H9 (cell line): ENCODE results near the gene PARD6B. TPM values are rescaled to one million over a fixed set of nuclear protein-coding genes. Genes with fewer than 3 reads are reported as not detected.

Experiments
- DNase-seq: peaks from one replicate; pipeline ENCODE4 v3.0.0-alpha.2; 2017
- H2AFZ ChIP-seq: one replicate; pipeline ENCODE4 v1.6.1; 2013; ENCODE audit warnings: mild to moderate bottlenecking, low read length, control low read depth, moderate library complexity
- H2AK5ac ChIP-seq: 2 replicates; pipeline ENCODE4 v1.6.1; 2013; ENCODE audit warnings: low read length, control low read depth, mixed read lengths; ENCODE audit not compliant: insufficient read length
- H2BK120ac ChIP-seq: one replicate; pipeline ENCODE4 v1.6.1; 2013; ENCODE audit warnings: low read depth, mild to moderate bottlenecking, low read length, control low read depth, inconsistent platforms; ENCODE audit not compliant: poor library complexity, severe bottlenecking
- H2BK12ac ChIP-seq: 2 replicates; pipeline ENCODE4 v1.6.1; 2013; ENCODE audit warnings: low read length, control low read depth, mixed read lengths, low read depth; ENCODE audit not compliant: insufficient read length
- H2BK15ac ChIP-seq: 2 replicates; pipeline ENCODE4 v1.6.1; 2013; ENCODE audit warnings: low read depth, low read length, control low read depth
- H2BK20ac ChIP-seq: one replicate; pipeline ENCODE4 v1.6.1; 2013; ENCODE audit warnings: low read depth, mild to moderate bottlenecking, low read length, control low read depth, inconsistent platforms; ENCODE audit not compliant: poor library complexity, severe bottlenecking
- H2BK5ac ChIP-seq: 2 replicates; pipeline ENCODE4 v1.6.1; 2013; ENCODE audit warnings: low read length, control low read depth, mixed read lengths; ENCODE audit not compliant: insufficient read length
- H3K14ac ChIP-seq: 2 replicates; pipeline ENCODE4 v1.6.1; 2013; ENCODE audit warnings: low read length, control low read depth; ENCODE audit not compliant: insufficient read depth
- H3K18ac ChIP-seq: 2 replicates; pipeline ENCODE4 v1.6.1; 2013; ENCODE audit warnings: low read depth, mild to moderate bottlenecking, mixed read lengths, low read length, control low read depth; ENCODE audit not compliant: insufficient read length
- H3K23ac ChIP-seq: 2 replicates; pipeline ENCODE4 v1.6.1; 2013; ENCODE audit warnings: low read length, control low read depth, mixed read lengths, low read depth; ENCODE audit not compliant: insufficient read length
- H3K23me2 ChIP-seq: 2 replicates; pipeline ENCODE4 v1.6.1; 2013; ENCODE audit warnings: low read depth, mild to moderate bottlenecking, mixed read lengths, low read length, control low read depth; ENCODE audit not compliant: insufficient read length, poor library complexity, severe bottlenecking
- H3K27ac ChIP-seq: 2 replicates; pipeline ENCODE4 v1.5.1; 2013; ENCODE audit warnings: low read length, control low read depth, mixed read lengths, low read depth; ENCODE audit not compliant: insufficient read length
- H3K27me3 ChIP-seq: 2 replicates; pipeline ENCODE4 v1.6.1; 2013; ENCODE audit warnings: low read length, control low read depth, inconsistent platforms; ENCODE audit not compliant: insufficient read depth
- H3K4ac ChIP-seq: 2 replicates; pipeline ENCODE4 v1.6.1; 2013; ENCODE audit warnings: low read depth, mild to moderate bottlenecking, control low read depth, inconsistent platforms, low read length, moderate library complexity
- H3K4me1 ChIP-seq: 2 replicates; pipeline ENCODE4 v1.6.1; 2013; ENCODE audit warnings: low read length, control low read depth, inconsistent platforms; ENCODE audit not compliant: insufficient read depth
- H3K4me2 ChIP-seq: 2 replicates; pipeline ENCODE4 v1.6.1; 2013; ENCODE audit warnings: low read length, control low read depth, mixed read lengths; ENCODE audit not compliant: insufficient read length, insufficient read depth
- H3K56ac ChIP-seq: 2 replicates; pipeline ENCODE4 v1.6.1; 2013; ENCODE audit warnings: low read depth, mild to moderate bottlenecking, mixed read lengths, low read length, control low read depth; ENCODE audit not compliant: insufficient read length
- H3K79me1 ChIP-seq: 2 replicates; pipeline ENCODE4 v1.6.1; 2013; ENCODE audit warnings: low read depth, mild to moderate bottlenecking, moderate library complexity, low read length, control low read depth, inconsistent platforms; ENCODE audit not compliant: insufficient read depth, poor library complexity, severe bottlenecking
- H3K79me2 ChIP-seq: 2 replicates; pipeline ENCODE4 v1.6.1; 2013; ENCODE audit warnings: low read length, control low read depth, inconsistent platforms; ENCODE audit not compliant: insufficient read depth
- H3K9ac ChIP-seq: 2 replicates; pipeline ENCODE4 v1.6.1; 2013; ENCODE audit warnings: low read length, control low read depth, mixed read lengths; ENCODE audit not compliant: insufficient read length; ENCODE audit errors: extremely low read depth
- H3K9me3 ChIP-seq: one replicate; pipeline ENCODE4 v1.6.1; 2013; ENCODE audit warnings: low read depth, low read length, inconsistent platforms; ENCODE audit not compliant: control insufficient read depth
- H3T11ph ChIP-seq: one replicate; pipeline ENCODE4 v1.6.1; 2013; ENCODE audit warnings: mild to moderate bottlenecking, low read length, control low read depth, inconsistent platforms
- H4K20me1 ChIP-seq: one replicate; pipeline ENCODE4 v1.6.1; 2013; ENCODE audit not compliant: control insufficient read depth, insufficient read length, insufficient read depth
- H4K5ac ChIP-seq: 2 replicates; pipeline ENCODE4 v1.6.1; 2013; ENCODE audit warnings: low read depth, mild to moderate bottlenecking, mixed read lengths, low read length, control low read depth; ENCODE audit not compliant: insufficient read length
- H4K8ac ChIP-seq: replicated peaks from 2 replicates; pipeline ENCODE4 v1.6.1; 2013; ENCODE audit warnings: low read length, control low read depth, mixed read lengths, low read depth; ENCODE audit not compliant: insufficient read length
- H4K91ac ChIP-seq: 2 replicates; pipeline ENCODE4 v1.6.1; 2013; ENCODE audit warnings: low read depth, mild to moderate bottlenecking, moderate library complexity, mixed read lengths, low read length, control low read depth; ENCODE audit not compliant: insufficient read length
- H3K27ac Mint-ChIP-seq, 3 experiments: 2 replicates in 2 of 3; 3 replicates in 1 of 3; pipeline ENCODE4 v1.8.0; 2020 to 2021; ENCODE audit warnings: mixed read lengths in 3 of 3, mild to moderate bottlenecking in 1 of 3, moderate library complexity in 1 of 3
- H3K27me3 Mint-ChIP-seq: 2 replicates; pipeline ENCODE4 v1.8.0; 2021; ENCODE audit warnings: low read depth, mild to moderate bottlenecking, moderate library complexity, mixed read lengths
- H3K36me3 Mint-ChIP-seq, 3 experiments: 2 replicates in 2 of 3; 3 replicates in 1 of 3; pipeline ENCODE4 v1.8.0; 2020 to 2021; ENCODE audit warnings: low read depth in 3 of 3, mixed read lengths in 3 of 3; ENCODE audit not compliant: insufficient read depth in 1 of 3
- H3K4me1 Mint-ChIP-seq, 2 experiments: 2 replicates each; pipeline ENCODE4 v1.8.0; 2020; ENCODE audit warnings: mixed read lengths in 2 of 2
- H3K4me3 Mint-ChIP-seq, 2 experiments: 2 replicates in 1 of 2; 3 replicates in 1 of 2; pipeline ENCODE4 v1.8.0; 2020 to 2021; ENCODE audit warnings: mild to moderate bottlenecking in 2 of 2, mixed read lengths in 2 of 2, moderate library complexity in 1 of 2
- H3K9me3 Mint-ChIP-seq, 2 experiments: 2 replicates in 1 of 2; 3 replicates in 1 of 2; pipeline ENCODE4 v1.8.0; 2020; ENCODE audit warnings: mild to moderate bottlenecking in 2 of 2, mixed read lengths in 2 of 2, moderate library complexity in 1 of 2
- total RNA-seq: library from RNA; stranded (reverse); gene quantifications from 2 replicates; pipeline ENCODE4 v1.2.1, GENCODE V29; 2021
- TF ChIP-seq, protein P1 (sequence below): fragments of 200-600 bp; sonication (generic); conservative IDR thresholded peaks from 3 replicates; pipeline ENCODE4 v1.8.0; 2021; ENCODE audit warnings: antibody characterized with exemption, mild to moderate bottlenecking

PARD6B gene
- total RNA-seq, 1 experiment from 2014 or later, result 27.4 TPM

DNA sequence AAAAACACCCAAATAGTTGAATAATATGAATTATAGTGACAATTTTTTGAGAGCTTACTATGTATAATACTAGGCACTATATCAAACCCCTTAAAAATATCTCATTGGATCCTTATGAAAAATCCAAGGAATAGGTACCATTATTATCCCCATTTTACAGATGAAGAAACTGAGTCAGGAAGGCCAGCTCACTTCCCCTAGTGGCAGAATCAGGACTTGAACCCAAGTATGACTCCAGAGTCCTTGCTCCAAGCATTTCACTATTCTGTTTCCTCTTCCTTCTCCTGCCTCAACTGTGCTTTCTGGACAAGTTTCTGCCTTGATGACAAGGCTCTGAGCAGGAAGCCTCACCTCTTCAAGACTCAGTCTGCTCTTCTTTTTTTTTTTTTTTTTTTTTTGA is 10.8 kb upstream of the PARD6B start:
- Histone ChIP-seq H3K23ac (no peak overlapping the region), H4K91ac (no peak overlapping the region), H3T11ph (no peak overlapping the region), H3K79me2 (no peaks in the 10 kb centered on the region), H2BK12ac (no peak overlapping the region), H4K8ac (no peak overlapping the region), H3K27ac (no peak overlapping the region), H3K9ac (no peak overlapping the region), H3K4me1 (no peaks in the 10 kb centered on the region; the same call in 1 of the 2 replicates), H2BK120ac (no peak overlapping the region), H3K56ac (no peak overlapping the region), H2AK5ac (no peak overlapping the region), H3K4ac (no peak overlapping the region), H4K5ac (no peak overlapping the region), H3K14ac (no peak overlapping the region), H3K9me3 (no peaks in the 10 kb centered on the region), H3K79me1 (no peaks in the 10 kb centered on the region), H2BK15ac (no peak overlapping the region), H3K27me3 (no peaks in the 10 kb centered on the region), H4K20me1 (no peaks in the 10 kb centered on the region), H2BK5ac (no peak overlapping the region), H3K18ac (no peak overlapping the region), H3K4me2 (no peak overlapping the region), H2AFZ (no peak overlapping the region), H3K23me2 (no peaks in the 10 kb centered on the region), H2BK20ac (no peak overlapping the region)
- DNase-seq, result no peak
- TF ChIP-seq, protein P1, sequence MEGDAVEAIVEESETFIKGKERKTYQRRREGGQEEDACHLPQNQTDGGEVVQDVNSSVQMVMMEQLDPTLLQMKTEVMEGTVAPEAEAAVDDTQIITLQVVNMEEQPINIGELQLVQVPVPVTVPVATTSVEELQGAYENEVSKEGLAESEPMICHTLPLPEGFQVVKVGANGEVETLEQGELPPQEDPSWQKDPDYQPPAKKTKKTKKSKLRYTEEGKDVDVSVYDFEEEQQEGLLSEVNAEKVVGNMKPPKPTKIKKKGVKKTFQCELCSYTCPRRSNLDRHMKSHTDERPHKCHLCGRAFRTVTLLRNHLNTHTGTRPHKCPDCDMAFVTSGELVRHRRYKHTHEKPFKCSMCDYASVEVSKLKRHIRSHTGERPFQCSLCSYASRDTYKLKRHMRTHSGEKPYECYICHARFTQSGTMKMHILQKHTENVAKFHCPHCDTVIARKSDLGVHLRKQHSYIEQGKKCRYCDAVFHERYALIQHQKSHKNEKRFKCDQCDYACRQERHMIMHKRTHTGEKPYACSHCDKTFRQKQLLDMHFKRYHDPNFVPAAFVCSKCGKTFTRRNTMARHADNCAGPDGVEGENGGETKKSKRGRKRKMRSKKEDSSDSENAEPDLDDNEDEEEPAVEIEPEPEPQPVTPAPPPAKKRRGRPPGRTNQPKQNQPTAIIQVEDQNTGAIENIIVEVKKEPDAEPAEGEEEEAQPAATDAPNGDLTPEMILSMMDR, result no peak
- Mint-ChIP-seq H3K27me3 (no peaks in the 10 kb centered on the region), H3K4me1 (peaks cover 10 to 12% of the 10 kb centered on the region in 2 experiments), H3K9me3 (no peaks in the 10 kb centered on the region), H3K4me3 (no peak overlapping the region), H3K36me3 (no peaks in the 10 kb centered on the region; a peak in 1 of 7 replicates), H3K27ac (no peak overlapping the region)
